Progenitor cell of endocrine pancreas (in vitro differentiated cells): ENCODE measurements around the gene HS2ST1. TPM values are rescaled to one million over a fixed set of nuclear protein-coding genes. Genes with fewer than 3 reads are reported as not detected.
"Not testable (repeated sequence)": the region's sequence is repeated elsewhere in the genome, so short reads cannot be mapped to it uniquely, and the experiment has no call there.

ENCODE experiments used
- DNase-seq: peaks from one replicate; pipeline ENCODE4 v3.0.0; 2021; ENCODE audit warnings: low spot score; ENCODE audit not compliant: unreplicated experiment
- H3K27ac Mint-ChIP-seq: 2 replicates; pipeline ENCODE4 v1.8.0; 2021; ENCODE audit warnings: mild to moderate bottlenecking, moderate library complexity, mixed read lengths
- H3K27me3 Mint-ChIP-seq: 2 replicates; pipeline ENCODE4 v1.8.0; 2021; ENCODE audit warnings: mixed read lengths
- H3K36me3 Mint-ChIP-seq: 2 replicates; pipeline ENCODE4 v1.8.0; 2022; ENCODE audit warnings: mixed read lengths; ENCODE audit not compliant: insufficient read depth
- H3K4me1 Mint-ChIP-seq: 2 replicates; pipeline ENCODE4 v1.8.0; 2021; ENCODE audit warnings: low read depth, mixed read lengths
- H3K4me3 Mint-ChIP-seq: 2 replicates; pipeline ENCODE4 v1.8.0; 2021; ENCODE audit warnings: low read depth, mild to moderate bottlenecking, moderate library complexity, mixed read lengths
- H3K9me3 Mint-ChIP-seq: 2 replicates; pipeline ENCODE4 v1.8.0; 2021; ENCODE audit warnings: low read depth, mixed read lengths
- CTCF ChIP-seq: fragments of 200-600 bp; sonication (generic); IDR thresholded peaks from one replicate; pipeline ENCODE4 v1.5.0; 2021; ENCODE audit warnings: antibody characterized with exemption, mild to moderate bottlenecking; ENCODE audit not compliant: unreplicated experiment
- total RNA-seq: library from RNA; stranded (reverse); gene quantifications from 2 replicates; pipeline ENCODE4 v1.2.1, GENCODE V29; 2021

HS2ST1 gene
- total RNA-seq, 1 donor from 2014 or later: 41.4 TPM

GRCh38 chr1:86981482-86982213, 67.2 kb downstream of the HS2ST1 start:
- Mint-ChIP-seq H3K36me3 (no peaks in the 10 kb centered on the region), H3K4me3 (no peak overlapping the region)

GRCh38 chr1:86983677-86984076, 69.2 kb downstream of the HS2ST1 start:
- not testable (repeated sequence) for H3K4me3 Mint-ChIP-seq, H3K4me1 Mint-ChIP-seq, H3K9me3 Mint-ChIP-seq, DNase-seq, H3K27me3 Mint-ChIP-seq, H3K36me3 Mint-ChIP-seq, H3K27ac Mint-ChIP-seq

More at GRCh38 chr1:86981482-86982213, 67.2 kb downstream of the HS2ST1 start:
- H3K4me1 Mint-ChIP-seq: no peaks in the 10 kb centered on the region
- no peak overlapping the region for H3K27ac Mint-ChIP-seq
- no peaks in the 10 kb centered on the region for H3K27me3 Mint-ChIP-seq
- TF ChIP-seq CTCF: no peak
- no peak for DNase-seq
- H3K9me3 Mint-ChIP-seq: no peaks in the 10 kb centered on the region

- DNase-seq: no peak
- no peak overlapping the region for H3K4me3 Mint-ChIP-seq
- TF ChIP-seq CTCF: no peak
- no peak overlapping the region for H3K27ac Mint-ChIP-seq
- no peaks in the 10 kb centered on the region for H3K9me3 Mint-ChIP-seq
- H3K27me3 Mint-ChIP-seq: no peaks in the 10 kb centered on the region
- no peaks in the 10 kb centered on the region for H3K36me3 Mint-ChIP-seq
- no peaks in the 10 kb centered on the region for H3K4me1 Mint-ChIP-seq
These were observed 73.0 kb downstream of the HS2ST1 start for GRCh38 chr1:86987446-86987845.

- no peaks in the 10 kb centered on the region for H3K27me3 Mint-ChIP-seq
- H3K4me3 Mint-ChIP-seq: no peak overlapping the region
- H3K4me1 Mint-ChIP-seq: peaks cover 10% of the 10 kb centered on the region
- TF ChIP-seq CTCF: no peak
- no peak for DNase-seq
- no peak overlapping the region for H3K27ac Mint-ChIP-seq
- no peaks in the 10 kb centered on the region for H3K36me3 Mint-ChIP-seq
- no peaks in the 10 kb centered on the region for H3K9me3 Mint-ChIP-seq
These were observed 74.4 kb downstream of the HS2ST1 start for GRCh38 chr1:86988835-86989234.

GRCh38 chr1:86989690-86990089, 75.3 kb downstream of the HS2ST1 start:
- not testable (repeated sequence) for H3K27ac Mint-ChIP-seq, H3K27me3 Mint-ChIP-seq, DNase-seq, H3K4me3 Mint-ChIP-seq, H3K9me3 Mint-ChIP-seq, H3K36me3 Mint-ChIP-seq
- H3K4me1 Mint-ChIP-seq: peaks cover 15% of the 10 kb centered on the region

GRCh38 chr1:86990826-86991225, 76.4 kb downstream of the HS2ST1 start:
- H3K9me3 Mint-ChIP-seq: no peaks in the 10 kb centered on the region
- no peak for TF ChIP-seq CTCF
- no peak for DNase-seq

More at GRCh38 chr1:86990826-86991225, 76.4 kb downstream of the HS2ST1 start:
- Mint-ChIP-seq H3K4me1 (peaks cover 19% of the 10 kb centered on the region), H3K27ac (no peak overlapping the region), H3K27me3 (no peaks in the 10 kb centered on the region), H3K36me3 (no peaks in the 10 kb centered on the region), H3K4me3 (no peak overlapping the region)
